Mammary epithelial cell (primary cell): ENCODE results near the gene DNMT3A.

ENCODE experiments used
- CTCF ChIP-seq, 2 donors: IDR thresholded peaks in 1 of 2; conservative IDR thresholded peaks in 1 of 2; 2 replicates each; pipeline ENCODE4 v1.5.1; 2011 to 2012; ENCODE audit warnings: inconsistent platforms in 2 of 2, low read length in 2 of 2, mild to moderate bottlenecking in 2 of 2, control low read depth in 1 of 2, low read depth in 1 of 2; ENCODE audit not compliant: insufficient read depth in 1 of 2; ENCODE audit errors: extremely low read depth in 1 of 2
- EZH2 ChIP-seq: IDR thresholded peaks from 2 replicates; pipeline ENCODE4 v1.6.1; 2012; ENCODE audit warnings: low read length, inconsistent platforms, borderline replicate concordance

GRCh38 chr2:25341011-25341727, 556 bp downstream of the DNMT3A start:
- TF ChIP-seq EZH2 (no peak), CTCF (conservative IDR thresholded peaks at IDR 0.05 in 1 of 2, IDR thresholded peaks at IDR 0.05 in 1 of 2; ENCODE audit: extremely low read depth in 1 of 2, insufficient read depth in 1 of 2, low read depth in 1 of 2, low read length in 2 of 2) (no peak)
